HG02623 (cell line): ENCODE measurements around the gene MAU2.
"Not testable (repeated sequence)": the region's sequence is repeated elsewhere in the genome, so short reads cannot be mapped to it uniquely, and the experiment has no call there.

Source experiments
- ATAC-seq: cut with Tn5 transposase; IDR thresholded peaks from one replicate; pipeline ENCODE4 v1.9.1; 2021; ENCODE audit warnings: moderate library complexity; ENCODE audit not compliant: unreplicated experiment

The MAU2 gene

GRCh38 chr19:19381007-19381926, 60.6 kb downstream of the MAU2 start:
- ATAC-seq, result no peak

GRCh38 chr19:19382118-19382517, 61.5 kb downstream of the MAU2 start:
- ATAC-seq, result no peak

- ATAC-seq, result no peak
These were observed 63.9 kb downstream of the MAU2 start for GRCh38 chr19:19384486-19384885.

- peak; percentile 91 for ATAC-seq
These were observed 64.7 kb downstream of the MAU2 start for GRCh38 chr19:19385131-19385895.

- peak; percentile 9 for ATAC-seq
These were observed 65.6 kb downstream of the MAU2 start for GRCh38 chr19:19385896-19386869.

GRCh38 chr19:19387108-19387507, 66.5 kb downstream of the MAU2 start:
- no peak for ATAC-seq

- no peak for ATAC-seq
These were observed 68.2 kb downstream of the MAU2 start for GRCh38 chr19:19388568-19389555.

GRCh38 chr19:19389683-19390082, 69.1 kb downstream of the MAU2 start:
- not testable (repeated sequence) for ATAC-seq

GRCh38 chr19:19394333-19394732, 73.7 kb downstream of the MAU2 start:
- ATAC-seq, result not testable (repeated sequence)

- ATAC-seq, result no peak
These were observed 79.3 kb downstream of the MAU2 start for GRCh38 chr19:19399733-19400433.

- ATAC-seq, result no peak
These were observed 82.2 kb downstream of the MAU2 start for GRCh38 chr19:19402656-19403372.

GRCh38 chr19:19403373-19403901, 82.8 kb downstream of the MAU2 start:
- ATAC-seq, result no peak

GRCh38 chr19:19404879-19405860, 84.5 kb downstream of the MAU2 start, which contains the start of gene GATAD2A:
Gene GATAD2A (plus strand): TSS chr19:19405675. CDS start chr19:19465346, 59,671 bp downstream.
- peak; percentile 66 for ATAC-seq

GRCh38 chr19:19405971-19406877, 85.6 kb downstream of the MAU2 start:
- ATAC-seq, result peak; percentile 19

GRCh38 chr19:19406878-19407632, 86.4 kb downstream of the MAU2 start:
- ATAC-seq, result no peak
